GM21447 (cell line): Measurements from ENCODE around the gene HDLBP.
A peak's percentile ranks its signal among the peaks of the same experiment; 100 is the strongest.
"Not testable (repeated sequence)": the region's sequence is repeated elsewhere in the genome, so short reads cannot be mapped to it uniquely, and the experiment has no call there.

ENCODE experiments used
- ATAC-seq: cut with Tn5 transposase; IDR thresholded peaks from one replicate; pipeline ENCODE4 v1.9.1; 2021; ENCODE audit not compliant: unreplicated experiment

The HDLBP gene

GRCh38 chr2:241330616-241330981, 15.1 kb upstream of the HDLBP start:
- no peak for ATAC-seq

- no peak for ATAC-seq
Observed at GRCh38 chr2:241329669-241330615, 14.5 kb upstream of the HDLBP start.

- no peak for ATAC-seq
Observed at GRCh38 chr2:241325257-241325656, 9.8 kb upstream of the HDLBP start.

- no peak for ATAC-seq
Observed at GRCh38 chr2:241324775-241325174, 9.3 kb upstream of the HDLBP start.

GRCh38 chr2:241323778-241324177, 8.3 kb upstream of the HDLBP start:
- no peak for ATAC-seq

- ATAC-seq, result no peak
Observed at GRCh38 chr2:241321886-241322285, 6.4 kb upstream of the HDLBP start.

- ATAC-seq, result no peak
Observed at GRCh38 chr2:241321033-241321432, 5.6 kb upstream of the HDLBP start.

- ATAC-seq, result no peak
Observed at GRCh38 chr2:241320394-241320793, 4.9 kb upstream of the HDLBP start.

GRCh38 chr2:241318830-241319229, 3.4 kb upstream of the HDLBP start:
- not testable (repeated sequence) for ATAC-seq

- no peak for ATAC-seq
Observed at GRCh38 chr2:241317391-241317790, 1.9 kb upstream of the HDLBP start.

GRCh38 chr2:241316825-241317224, 1.4 kb upstream of the HDLBP start:
- no peak for ATAC-seq

- ATAC-seq, result peak; percentile 44
Observed at GRCh38 chr2:241315879-241316631, 583 bp upstream of the HDLBP start, which contains the start of gene SEPTIN2. Gene SEPTIN2, plus strand, starts transcription at chr2:241315925. Its CDS starts 8,308 bp downstream, at chr2:241324233.

GRCh38 chr2:241314226-241315092, 1.0 kb downstream of the HDLBP start:
- no peak for ATAC-seq

GRCh38 chr2:241313543-241314095, 1.9 kb downstream of the HDLBP start:
- ATAC-seq, result no peak

GRCh38 chr2:241312082-241312481, 3.4 kb downstream of the HDLBP start:
- no peak for ATAC-seq

- no peak for ATAC-seq
Observed at GRCh38 chr2:241310917-241311566, 4.4 kb downstream of the HDLBP start.

- peak; percentile 49 for ATAC-seq
Observed at GRCh38 chr2:241309684-241310117, 5.8 kb downstream of the HDLBP start.

- no peak for ATAC-seq
Observed at GRCh38 chr2:241308832-241309500, 6.5 kb downstream of the HDLBP start.

- ATAC-seq, result no peak
Observed at GRCh38 chr2:241308267-241308666, 7.2 kb downstream of the HDLBP start.

GRCh38 chr2:241307055-241307454, 8.4 kb downstream of the HDLBP start:
- ATAC-seq, result no peak
